HG03103 (cell line): ENCODE results near the gene BEGAIN.

Experiments used
- ATAC-seq: cut with Tn5 transposase; IDR thresholded peaks from one replicate; pipeline ENCODE4 v1.9.1; 2021; ENCODE audit warnings: low read depth; ENCODE audit not compliant: unreplicated experiment

BEGAIN gene

GRCh38 chr14:100555436-100556139 lies 31.6 kb downstream of the BEGAIN start:
- no peak for ATAC-seq

- ATAC-seq, result no peak
Observed at GRCh38 chr14:100554696-100555320, 32.4 kb downstream of the BEGAIN start.

- ATAC-seq, result no peak
Observed at GRCh38 chr14:100554082-100554677, 33.0 kb downstream of the BEGAIN start.

- no peak for ATAC-seq
Observed at GRCh38 chr14:100553471-100553870, 33.7 kb downstream of the BEGAIN start.

- ATAC-seq, result no peak
Observed at GRCh38 chr14:100552524-100553125, 34.6 kb downstream of the BEGAIN start.

GRCh38 chr14:100551056-100551455 lies 36.2 kb downstream of the BEGAIN start:
- ATAC-seq, result no peak

- no peak for ATAC-seq
Observed at GRCh38 chr14:100549834-100550625, 37.2 kb downstream of the BEGAIN start.

GRCh38 chr14:100548939-100549338 lies 38.3 kb downstream of the BEGAIN start:
- ATAC-seq, result no peak

- ATAC-seq, result no peak
Observed at GRCh38 chr14:100548295-100548655, 38.9 kb downstream of the BEGAIN start.

GRCh38 chr14:100547633-100548294 lies 39.5 kb downstream of the BEGAIN start:
- no peak for ATAC-seq

GRCh38 chr14:100546051-100546443 lies 41.2 kb downstream of the BEGAIN start:
- no peak for ATAC-seq

GRCh38 chr14:100545359-100545758 lies 41.9 kb downstream of the BEGAIN start:
- ATAC-seq, result no peak

GRCh38 chr14:100544506-100545141 lies 42.6 kb downstream of the BEGAIN start:
- no peak for ATAC-seq

GRCh38 chr14:100543471-100544455 lies 43.5 kb downstream of the BEGAIN start:
- no peak for ATAC-seq

- ATAC-seq, result no peak
Observed at GRCh38 chr14:100542619-100543205, 44.5 kb downstream of the BEGAIN start.

GRCh38 chr14:100541621-100542560 lies 45.3 kb downstream of the BEGAIN start:
- no peak for ATAC-seq

- no peak for ATAC-seq
Observed at GRCh38 chr14:100540926-100541620, 46.1 kb downstream of the BEGAIN start.
